Dermis microvascular lymphatic vessel endothelial cell (primary cell): ENCODE results near the gene CLEC5A. TPM values are rescaled to one million over a fixed set of nuclear protein-coding genes. Genes with fewer than 3 reads are reported as not detected.
"Not testable (repeated sequence)": the region's sequence is repeated elsewhere in the genome, so short reads cannot be mapped to it uniquely, and the experiment has no call there.

Source experiments
- DNase-seq, 2 donors: peaks; one replicate each; pipeline versions ENCODE4 v3.0.0 to v3.0.0-alpha.2; 2010; ENCODE audit warnings: low read depth in 2 of 2
- total RNA-seq: library from RNA; depleted of rRNA; stranded (reverse); fragments of >200 nt; gene quantifications from 2 replicates; pipeline ENCODE4 v1.2.1, GENCODE V29; 2014

The CLEC5A gene
- total RNA-seq, 1 donor from 2014 or later, result not detected

DNA sequence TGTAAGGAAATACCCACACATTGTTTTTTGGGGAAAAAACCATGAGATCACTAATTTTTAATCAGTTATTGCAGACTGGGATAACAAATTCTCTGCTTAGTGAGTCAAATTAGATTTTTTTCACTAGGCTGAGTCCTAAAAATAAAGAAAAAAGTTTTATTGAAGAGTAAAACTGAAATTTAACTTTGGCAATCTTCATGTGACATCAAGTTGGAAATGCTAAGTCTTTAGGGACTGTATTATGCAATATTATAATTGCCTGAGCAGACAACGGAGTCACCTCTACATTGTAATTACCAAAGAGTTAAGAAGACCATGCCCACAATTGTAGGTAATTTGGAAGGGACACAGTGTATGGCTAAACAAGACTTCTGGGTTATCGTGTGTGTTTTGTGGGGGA lies 2.2 kb upstream of the CLEC5A start:
- DNase-seq, result no peak

DNA sequence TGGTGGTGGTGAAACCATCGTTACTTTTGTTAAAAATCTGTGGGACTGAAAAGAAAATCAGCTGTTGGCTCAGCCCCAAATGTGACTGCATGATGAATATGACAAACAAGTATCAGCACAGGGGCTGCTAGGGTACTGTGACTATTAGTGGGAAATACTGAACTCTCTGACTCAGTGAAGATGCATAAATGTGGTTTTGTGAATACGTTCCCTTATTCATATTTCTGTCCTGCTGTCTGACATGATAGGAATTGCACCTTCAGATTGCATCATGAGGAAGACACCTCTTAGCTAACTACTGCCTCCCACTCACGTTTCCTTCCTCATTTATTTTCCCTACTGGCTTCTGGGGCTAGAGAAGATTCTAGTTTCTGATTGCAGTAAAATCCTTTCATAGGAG lies 1.4 kb downstream of the CLEC5A start:
- no peak for DNase-seq

DNA sequence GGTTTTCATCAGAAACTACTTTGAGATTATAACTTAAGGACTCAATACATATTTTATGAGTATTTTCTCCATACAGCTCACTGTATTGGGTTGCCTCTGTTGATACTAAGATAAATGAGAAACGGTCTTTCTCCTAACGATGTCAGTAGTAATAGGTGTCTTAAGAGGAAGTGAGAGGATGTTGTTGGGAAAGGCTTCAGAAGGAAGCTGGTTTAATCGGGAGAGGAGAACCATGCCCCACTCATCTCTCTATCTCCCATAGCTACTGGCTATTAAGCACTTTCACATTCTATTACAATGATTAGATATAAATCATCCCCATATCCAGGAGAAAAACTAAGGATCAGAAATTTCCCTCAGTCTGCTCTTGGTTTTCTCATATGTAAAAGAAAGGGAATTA lies 2.0 kb downstream of the CLEC5A start:
- no peak for DNase-seq

DNA sequence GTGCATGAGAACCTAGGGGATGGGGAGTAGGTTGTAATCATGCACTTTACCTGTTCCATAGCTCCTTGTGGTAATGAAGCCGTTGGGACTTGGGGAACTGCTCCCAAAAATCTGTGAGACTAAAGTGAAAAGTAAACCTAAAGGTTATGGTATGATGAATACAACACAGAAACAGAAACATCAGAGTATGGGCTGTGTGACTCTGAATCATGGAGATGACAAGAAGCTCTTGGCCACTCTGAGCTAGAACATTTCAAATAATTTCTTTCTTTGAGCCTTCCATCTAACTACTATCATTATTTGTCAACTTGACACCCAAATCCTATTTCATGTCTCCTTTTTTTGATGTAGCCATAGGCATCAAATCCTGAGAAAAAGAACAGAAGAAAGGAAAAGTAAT lies 2.9 kb downstream of the CLEC5A start:
- no peak for DNase-seq

DNA sequence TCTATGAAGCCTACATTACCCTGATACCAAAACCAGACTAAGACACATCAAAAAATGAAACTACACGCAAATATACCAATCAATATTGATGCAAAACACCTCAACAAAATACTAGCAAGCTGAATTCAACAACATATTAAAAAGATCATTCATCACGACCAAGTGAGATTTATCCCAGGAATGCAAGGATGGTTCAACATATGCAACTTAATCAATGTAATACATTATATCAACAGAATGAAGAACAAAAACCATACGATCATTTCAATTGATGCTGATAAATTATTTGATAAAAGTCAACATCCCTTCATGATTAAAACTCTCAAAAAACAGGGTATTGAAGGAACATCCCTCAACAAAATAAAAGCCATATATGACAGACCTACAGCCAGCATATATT lies 5.7 kb downstream of the CLEC5A start:
- DNase-seq, result no peak

DNA sequence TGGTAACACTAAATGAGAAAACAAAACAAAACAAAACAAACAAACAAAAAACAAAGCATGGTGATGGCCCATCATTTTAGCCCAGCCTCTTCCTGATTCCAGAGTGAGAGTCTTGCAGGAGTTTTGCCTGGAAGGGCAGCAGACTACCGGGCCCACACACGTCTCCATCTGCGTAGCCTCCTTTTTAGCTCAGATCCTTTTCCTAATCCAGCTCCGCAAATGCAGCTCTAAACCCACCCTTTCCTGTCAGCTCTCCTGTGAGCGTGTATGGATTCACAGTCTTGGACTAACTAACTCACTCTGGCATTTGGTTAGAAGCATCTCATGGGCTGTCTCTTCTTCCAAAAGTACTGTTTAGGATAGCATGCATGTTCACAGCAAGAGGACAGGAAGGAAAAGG lies 16.6 kb downstream of the CLEC5A start:
- no peak for DNase-seq

DNA sequence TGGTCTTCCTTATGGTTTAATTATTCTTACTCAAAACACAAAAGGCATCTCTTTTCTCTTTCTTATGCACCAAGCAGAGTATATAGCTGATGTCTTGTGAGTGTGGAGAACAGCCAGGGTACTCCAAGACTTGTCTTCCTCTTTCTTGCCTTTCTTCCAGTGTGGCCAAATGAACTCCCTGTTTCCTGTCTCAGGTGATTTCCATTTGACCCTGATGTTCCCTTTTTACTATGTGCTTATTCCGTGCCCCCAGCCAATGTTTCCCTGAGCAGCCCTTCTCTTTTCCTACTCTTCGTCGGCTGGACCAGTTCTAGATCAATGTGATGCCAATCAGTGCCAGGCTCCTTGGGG lies 18.0 kb downstream of the CLEC5A start:
- no peak for DNase-seq

DNA sequence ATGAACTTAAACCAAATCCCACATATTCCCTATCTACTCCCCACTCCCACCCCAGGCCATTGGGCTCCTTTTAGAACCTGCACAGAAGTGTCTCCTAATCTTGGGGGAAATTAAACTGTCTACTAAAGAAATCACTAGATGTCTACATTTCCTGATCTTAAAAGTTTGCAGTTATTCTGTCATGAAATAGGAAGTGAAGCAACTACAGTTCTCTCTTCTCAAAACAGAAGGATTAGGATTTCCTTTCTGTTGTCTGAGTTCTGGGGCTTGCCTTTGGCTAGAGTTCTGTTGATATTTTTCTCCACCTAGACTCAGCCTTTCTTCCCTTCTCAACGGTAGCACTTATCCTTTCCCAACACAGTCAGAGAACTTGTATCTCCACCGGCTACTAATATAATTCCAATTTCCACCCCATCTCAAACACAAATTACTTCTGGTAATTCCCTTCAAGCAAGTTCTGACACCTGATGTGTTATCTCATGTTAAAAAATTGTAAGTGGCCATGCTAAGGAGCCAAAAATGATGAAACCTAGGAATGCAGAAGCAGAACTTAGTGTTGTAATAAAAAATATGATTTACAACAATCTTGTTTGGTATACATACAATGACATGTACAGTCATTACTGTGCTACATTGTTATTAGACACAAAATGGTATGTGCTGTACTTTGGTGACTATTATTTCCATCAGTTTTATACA lies 18.5 kb downstream of the CLEC5A start:
- no peak for DNase-seq

DNA sequence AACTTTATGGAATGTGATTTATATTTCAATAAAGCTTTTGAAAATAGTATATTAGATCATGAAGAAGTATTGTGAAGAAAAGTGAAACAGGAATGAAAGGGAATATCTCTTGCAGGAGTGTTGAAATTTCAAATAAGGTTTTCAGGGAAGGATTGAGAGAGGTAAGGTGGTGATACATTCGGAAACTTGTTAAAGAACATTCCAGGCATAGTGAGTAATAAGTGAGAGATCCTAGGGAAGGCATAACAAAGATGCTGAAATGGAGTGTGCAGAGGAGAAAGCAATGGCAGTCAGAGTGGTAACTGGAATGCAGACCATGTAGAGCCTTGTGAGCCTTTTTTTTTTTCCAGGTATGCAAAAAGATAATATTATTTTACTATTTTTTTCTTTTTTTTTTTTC lies 26.5 kb downstream of the CLEC5A start:
- DNase-seq, result no peak

DNA sequence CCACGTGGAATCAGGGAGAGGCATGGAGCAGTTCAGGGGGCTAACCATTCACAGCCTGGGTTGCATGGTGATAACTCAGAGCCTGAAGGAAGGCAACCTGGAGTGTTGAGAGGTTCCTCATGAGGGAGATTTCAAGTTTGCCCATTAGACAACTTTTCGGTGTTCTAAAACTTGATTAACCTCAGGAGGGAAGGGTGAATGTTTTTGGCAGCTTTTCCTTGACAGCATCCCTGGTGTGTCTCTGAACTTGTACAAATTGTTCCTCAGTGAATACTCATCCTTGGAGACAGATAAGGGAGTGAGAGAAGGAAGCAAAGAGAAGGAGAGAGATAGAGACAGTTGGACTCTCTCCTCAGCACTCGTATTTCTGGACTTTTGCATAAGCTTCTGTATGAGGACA lies 30.7 kb downstream of the CLEC5A start, which contains the start of gene OR9A4:
Gene OR9A4 (plus strand): TSS at position 301 of the 400 bp plus-strand sequence. CDS start 2,477 bp downstream, outside the sequence.
- DNase-seq, result no peak

DNA sequence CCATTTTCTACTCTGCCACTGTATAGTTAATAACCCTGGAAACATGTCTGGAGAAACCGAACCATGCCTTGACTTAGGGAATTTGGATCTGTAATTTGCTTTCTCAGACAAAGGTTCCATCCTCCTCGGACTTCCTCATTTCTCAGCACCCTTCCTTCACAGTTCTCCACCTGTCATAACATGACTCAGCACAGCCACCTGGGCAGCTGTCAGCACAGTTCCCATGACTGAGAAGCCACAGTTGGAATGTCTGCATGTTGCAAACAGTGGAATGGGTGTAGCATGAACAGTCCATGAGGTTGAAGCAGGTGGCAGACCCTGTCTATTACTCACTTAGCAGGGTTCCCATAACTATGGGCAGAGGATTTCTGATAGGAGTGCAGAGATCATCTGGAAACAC lies 31.2 kb downstream of the CLEC5A start:
- DNase-seq, result no peak

DNA sequence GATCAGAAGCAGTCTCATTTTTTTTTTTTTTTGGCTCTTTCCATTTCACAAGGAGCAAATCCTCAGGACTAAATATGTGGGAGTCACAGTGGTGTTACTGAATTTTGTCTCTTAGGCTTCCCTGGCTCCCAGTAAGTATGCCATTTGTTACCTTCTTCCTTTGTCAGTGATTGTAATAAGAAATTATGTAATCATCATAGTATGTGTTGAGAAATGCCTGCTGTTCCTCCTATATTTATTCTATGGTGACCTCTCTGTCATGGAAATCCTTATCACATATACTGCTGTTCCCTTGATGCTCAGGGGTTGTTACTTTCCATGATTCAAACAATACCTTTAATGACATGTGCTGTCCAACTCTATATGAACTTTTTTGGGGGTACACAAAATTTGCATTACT lies 35.4 kb downstream of the CLEC5A start:
- no peak for DNase-seq

DNA sequence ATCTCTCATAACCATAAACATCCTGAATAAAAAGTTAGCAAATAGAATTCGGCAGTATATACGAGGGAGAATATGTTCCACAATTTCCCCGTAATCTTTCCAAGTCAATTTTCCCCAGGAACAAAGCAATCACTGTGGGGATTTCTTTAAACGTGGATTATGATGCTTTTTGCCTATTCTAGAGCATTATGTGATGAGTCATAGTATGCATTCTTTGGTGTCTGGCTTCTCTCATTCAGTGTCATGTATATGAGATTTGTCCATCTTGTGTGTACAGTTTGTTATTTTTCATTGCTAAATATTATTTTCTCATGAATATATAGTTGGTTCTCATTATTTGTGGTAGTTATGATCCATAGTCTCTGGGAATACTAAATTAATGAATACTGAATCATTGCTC lies 40.5 kb downstream of the CLEC5A start:
- no peak for DNase-seq

DNA sequence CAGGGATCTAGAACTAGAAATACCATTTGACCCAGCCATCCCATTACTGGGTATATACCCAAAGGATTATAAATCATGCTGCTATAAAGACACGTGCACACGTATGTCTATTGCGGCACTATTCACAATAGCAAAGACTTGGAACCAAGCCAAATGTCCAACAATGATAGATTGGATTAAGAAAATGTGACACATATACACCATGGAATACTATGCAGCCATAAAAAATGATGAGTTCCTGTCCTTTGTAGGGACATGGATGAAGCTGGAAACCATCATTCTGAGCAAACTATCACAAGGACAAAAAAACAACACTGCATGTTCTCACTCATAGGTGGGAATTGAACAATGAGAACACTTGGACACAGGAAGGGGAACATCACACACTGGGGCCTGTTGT lies 47.4 kb downstream of the CLEC5A start:
- not testable (repeated sequence) for DNase-seq

DNA sequence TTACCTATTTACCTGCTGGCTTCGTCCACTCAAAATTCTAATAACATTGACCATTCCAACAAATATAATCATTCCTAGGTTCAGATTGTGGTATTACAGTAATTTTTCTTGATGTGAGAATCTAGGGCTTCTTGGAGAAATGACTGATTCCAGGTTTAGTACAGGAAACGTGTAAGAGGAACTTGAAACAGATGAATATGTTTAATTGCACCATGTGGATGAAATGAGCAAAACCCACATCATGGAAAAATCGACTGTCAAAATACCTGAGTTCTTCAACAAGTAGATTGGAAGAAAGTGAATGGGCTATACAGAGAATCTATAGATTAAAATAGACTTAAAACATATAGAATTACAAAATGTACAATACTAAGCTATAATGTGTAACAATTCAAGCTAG lies 55.4 kb downstream of the CLEC5A start:
- no peak for DNase-seq

DNA sequence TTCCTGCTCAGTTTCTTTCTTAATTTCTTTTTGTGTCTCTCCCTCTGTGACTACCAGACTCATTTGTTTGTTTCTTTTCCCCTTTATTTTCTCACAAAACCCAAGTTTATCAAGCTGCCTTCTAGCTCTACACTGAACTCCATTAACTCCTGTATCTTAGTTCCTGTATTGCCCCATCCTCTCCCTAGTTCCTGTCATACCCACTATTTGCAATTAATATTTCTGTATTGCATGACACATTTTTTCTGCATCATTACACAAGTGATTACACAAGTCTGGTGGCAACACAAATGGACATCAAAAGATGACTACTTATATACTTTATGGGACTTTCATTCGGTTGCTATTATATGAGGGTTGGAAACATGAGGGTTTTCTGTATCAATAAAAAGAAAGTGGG lies 57.5 kb downstream of the CLEC5A start:
- DNase-seq, result no peak

DNA sequence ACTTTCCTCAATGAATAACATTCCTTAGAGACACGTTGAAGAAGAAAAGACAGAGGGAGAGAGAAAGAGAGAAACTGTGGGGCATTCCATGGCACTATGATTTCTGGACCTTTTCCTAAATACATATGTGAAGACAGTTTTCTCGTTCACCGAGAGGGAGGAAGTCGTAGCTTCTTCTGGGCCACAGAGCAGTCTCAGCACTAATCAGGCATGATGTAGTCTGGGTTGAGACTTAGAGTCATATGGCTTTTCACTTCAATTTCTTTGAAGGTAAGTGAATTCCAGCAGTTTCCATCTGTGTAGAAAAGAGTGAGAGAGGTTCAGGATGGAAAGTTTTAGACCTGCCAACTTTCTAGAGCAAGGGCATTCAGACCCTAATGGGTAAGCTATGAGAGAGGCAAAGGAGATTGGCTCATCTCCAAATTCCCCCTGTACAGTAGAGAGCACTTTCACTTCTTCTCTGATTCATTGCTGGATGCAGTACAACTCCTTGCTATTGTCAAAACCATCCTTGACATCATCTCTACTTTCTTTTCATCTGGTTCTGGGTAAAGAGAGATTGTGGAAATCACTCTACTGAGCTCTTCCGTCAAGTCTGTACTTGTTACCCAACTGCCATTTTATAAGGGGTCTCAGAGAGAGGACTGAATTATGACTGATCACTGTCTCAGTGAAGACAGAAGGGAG lies 62.1 kb downstream of the CLEC5A start:
- DNase-seq, result no peak

DNA sequence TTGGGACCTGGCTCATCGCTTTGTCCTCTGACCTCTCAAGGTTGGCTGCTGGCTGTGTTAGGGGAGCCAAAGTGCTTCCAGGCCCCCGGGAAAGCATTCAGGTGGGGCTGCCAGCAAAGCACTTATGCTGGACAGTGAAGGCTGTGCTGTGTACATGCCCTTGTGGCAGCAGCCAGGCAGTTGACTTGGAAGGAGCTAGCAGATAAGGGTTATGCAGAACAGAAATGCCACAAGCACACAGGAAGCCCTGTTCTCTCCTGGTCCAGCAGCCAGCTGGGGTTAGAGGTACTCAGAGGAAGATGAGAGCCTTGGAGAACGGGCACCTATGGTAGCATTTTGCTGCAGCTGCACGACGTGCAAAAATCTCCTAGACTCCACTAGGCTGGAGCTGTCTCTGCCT lies 65.8 kb downstream of the CLEC5A start:
- DNase-seq, result no peak

DNA sequence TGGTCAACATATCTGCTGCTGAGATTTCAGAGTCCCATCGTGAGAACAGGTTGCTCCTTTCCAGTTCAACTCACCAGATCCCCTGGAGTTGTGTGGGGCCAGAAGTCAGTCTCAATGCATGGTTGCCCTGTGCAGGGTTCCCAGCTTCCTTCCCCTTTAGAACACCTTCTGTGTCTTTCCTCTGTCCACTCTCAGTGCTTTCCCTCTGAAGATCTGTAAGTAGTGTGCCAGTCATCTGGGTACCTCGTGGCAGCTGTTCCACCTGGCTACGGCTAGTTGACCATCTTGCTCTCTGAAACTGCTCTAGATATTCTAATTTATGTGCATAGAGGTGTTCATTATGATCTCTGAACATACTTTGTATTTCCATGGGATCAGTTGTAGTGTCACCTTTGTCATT lies 69.4 kb downstream of the CLEC5A start:
- no peak for DNase-seq
